GM23248 (cell line): ENCODE measurements around the gene LDB1.

ENCODE experiments used
- EZH2 ChIP-seq: fragments of 200-600 bp; sonication (generic); IDR thresholded peaks from 2 replicates; pipeline ENCODE4 v1.6.1; 2018; ENCODE audit warnings: antibody characterized with exemption, mild to moderate bottlenecking; ENCODE audit not compliant: insufficient read depth, poor library complexity, severe bottlenecking
- EZH2phosphoT487 ChIP-seq: fragments of 200-600 bp; sonication (generic); IDR thresholded peaks from 2 replicates; pipeline ENCODE4 v1.6.1; 2018; ENCODE audit warnings: antibody characterized with exemption, moderate library complexity, mild to moderate bottlenecking, low read depth; ENCODE audit not compliant: insufficient read depth

DNA sequence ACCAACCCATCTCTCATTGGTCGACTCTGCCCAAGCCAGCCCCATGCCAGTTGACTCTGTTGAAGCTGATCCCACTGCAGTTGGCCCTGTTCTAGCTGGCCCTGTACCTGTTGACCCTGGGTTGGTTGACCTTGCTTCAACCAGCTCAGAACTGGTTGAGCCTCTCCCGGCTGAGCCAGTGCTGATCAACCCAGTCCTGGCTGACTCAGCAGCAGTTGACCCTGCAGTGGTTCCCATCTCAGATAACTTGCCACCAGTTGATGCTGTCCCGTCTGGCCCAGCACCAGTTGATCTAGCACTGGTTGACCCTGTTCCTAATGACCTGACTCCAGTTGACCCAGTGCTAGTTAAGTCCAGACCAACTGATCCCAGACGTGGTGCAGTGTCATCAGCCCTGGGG, 20.1 kb upstream of the LDB1 start:
- no peak for TF ChIP-seq EZH2
- TF ChIP-seq EZH2phosphoT487, result no peak
